ENCODE data around the gene LSAMP. TPM values are rescaled to one million over a fixed set of nuclear protein-coding genes. Genes with fewer than 3 reads are reported as not detected.

LSAMP gene
- total and polyA plus RNA-seq, 2 donors: 0.71 to 1.5 TPM

DNA sequence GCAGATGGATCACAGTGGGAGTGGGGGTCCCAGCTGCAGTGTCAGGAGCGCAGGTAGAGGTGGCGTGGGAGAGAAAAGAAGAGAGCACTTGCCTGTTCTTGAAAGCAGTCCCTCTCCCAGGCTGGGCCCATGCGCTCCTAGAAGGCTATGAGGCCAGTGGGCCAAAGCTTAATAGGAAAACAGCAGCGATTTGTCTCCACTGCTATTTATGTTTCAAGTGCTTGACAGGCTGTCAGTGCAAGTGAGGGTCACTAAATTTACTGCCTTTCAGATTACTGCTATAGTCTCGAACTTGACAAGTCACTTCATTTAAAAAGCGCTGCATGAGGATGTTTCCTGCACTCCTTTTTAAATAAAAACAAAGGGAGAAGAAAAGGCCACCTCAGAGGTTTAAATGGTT lies 582.4 kb downstream of the LSAMP start:
- H3K27me3 ChIP-seq (ENCODE audit: control insufficient read depth in 2 of 2, insufficient read depth in 1 of 2, low read length in 1 of 2): no peaks in the 10 kb centered on the region
- DNase-seq (ENCODE audit: low read depth in 6 of 9, low spot score in 9 of 9): no peak
- H3K9me3 ChIP-seq (ENCODE audit: control insufficient read depth in 2 of 2, insufficient read depth in 1 of 2, low read length in 1 of 2): no peaks in the 10 kb centered on the region
- H3K36me3 ChIP-seq (ENCODE audit: control insufficient read depth in 2 of 2, insufficient read depth in 2 of 2, low read length in 1 of 2): no peaks in the 10 kb centered on the region
- H3K27ac ChIP-seq (ENCODE audit: low read depth in 1 of 2, low read length in 1 of 2): no peak overlapping the region
- WGBS: 59% methylated on average over 6 of the region's 6 CpGs
- H3K4me1 ChIP-seq (ENCODE audit: control insufficient read depth in 2 of 2, insufficient read depth in 2 of 2, low read length in 2 of 2): no peaks in the 10 kb centered on the region
- H3K4me3 ChIP-seq (ENCODE audit: low read length in 2 of 2): no peak overlapping the region

DNA sequence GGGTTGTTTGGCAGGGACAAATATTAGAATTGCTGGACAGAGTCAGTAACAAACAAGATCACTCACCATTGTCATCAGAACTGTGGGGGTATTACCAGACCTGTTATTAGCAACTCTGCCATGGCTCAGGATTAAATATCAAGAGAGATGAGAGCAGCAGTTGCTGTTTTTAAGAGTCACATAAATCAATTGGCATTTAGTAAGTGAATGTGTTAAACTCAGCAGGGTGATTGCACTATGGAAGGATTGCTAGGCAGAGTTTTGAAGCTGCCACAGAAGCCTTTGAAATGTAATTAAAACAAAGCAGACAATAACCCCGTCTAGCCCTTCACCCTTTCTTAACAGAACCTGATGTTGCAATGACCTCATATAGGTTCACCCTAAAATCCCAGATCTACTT lies 583.2 kb downstream of the LSAMP start:
- Histone ChIP-seq H3K27ac (ENCODE audit: low read depth in 1 of 2, low read length in 1 of 2) (no peak overlapping the region), H3K4me3 (ENCODE audit: low read length in 2 of 2) (no peak overlapping the region), H3K4me1 (ENCODE audit: control insufficient read depth in 2 of 2, insufficient read depth in 2 of 2, low read length in 2 of 2) (no peaks in the 10 kb centered on the region), H3K36me3 (ENCODE audit: control insufficient read depth in 2 of 2, insufficient read depth in 2 of 2, low read length in 1 of 2) (no peaks in the 10 kb centered on the region), H3K9me3 (ENCODE audit: control insufficient read depth in 2 of 2, insufficient read depth in 1 of 2, low read length in 1 of 2) (no peaks in the 10 kb centered on the region), H3K27me3 (ENCODE audit: control insufficient read depth in 2 of 2, insufficient read depth in 1 of 2, low read length in 1 of 2) (no peaks in the 10 kb centered on the region)
- DNase-seq (ENCODE audit: low read depth in 6 of 9, low spot score in 9 of 9): no peak
- WGBS: 60% methylated on average over 1 of the region's 1 CpG

DNA sequence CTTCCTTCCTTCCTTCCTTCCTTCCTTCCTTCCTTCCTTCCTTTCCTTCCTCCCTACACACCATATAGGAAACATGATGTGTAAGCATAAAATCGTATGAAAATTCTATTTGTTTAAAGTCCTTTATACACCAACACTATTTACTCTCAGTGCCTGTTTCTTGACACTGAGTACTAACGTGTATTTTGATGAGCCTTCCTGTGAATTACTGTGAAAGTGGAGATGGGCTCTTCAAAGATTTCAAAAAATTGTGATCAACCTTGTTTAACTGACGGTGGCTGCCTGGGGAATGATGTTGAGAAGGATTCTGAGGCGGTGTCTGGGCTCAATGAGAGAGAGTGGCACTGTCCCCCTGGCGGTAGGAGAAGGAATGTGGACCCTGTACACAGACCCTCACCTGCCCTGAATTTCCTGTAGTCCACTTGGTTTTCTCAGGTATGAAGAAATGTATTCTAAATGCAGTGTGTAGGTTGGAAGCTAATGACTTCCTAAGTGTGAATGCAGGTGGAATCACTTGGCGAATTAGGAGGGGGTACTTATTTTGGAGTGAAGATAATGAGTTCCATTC lies 584.0 kb downstream of the LSAMP start:
- H3K27me3 ChIP-seq (ENCODE audit: control insufficient read depth in 2 of 2, insufficient read depth in 1 of 2, low read length in 1 of 2): no peaks in the 10 kb centered on the region
- no peak for DNase-seq (ENCODE audit: low read depth in 6 of 9, low spot score in 9 of 9)
- H3K4me1 ChIP-seq (ENCODE audit: control insufficient read depth in 2 of 2, insufficient read depth in 2 of 2, low read length in 2 of 2): no peaks in the 10 kb centered on the region
- 81% methylated on average over 6 of the region's 6 CpGs for WGBS
- H3K27ac ChIP-seq (ENCODE audit: low read depth in 1 of 2, low read length in 1 of 2): no peak overlapping the region
- no peak overlapping the region for H3K4me3 ChIP-seq (ENCODE audit: low read length in 2 of 2)
- no peaks in the 10 kb centered on the region for H3K9me3 ChIP-seq (ENCODE audit: control insufficient read depth in 2 of 2, insufficient read depth in 1 of 2, low read length in 1 of 2)
- no peaks in the 10 kb centered on the region for H3K36me3 ChIP-seq (ENCODE audit: control insufficient read depth in 2 of 2, insufficient read depth in 2 of 2, low read length in 1 of 2)

DNA sequence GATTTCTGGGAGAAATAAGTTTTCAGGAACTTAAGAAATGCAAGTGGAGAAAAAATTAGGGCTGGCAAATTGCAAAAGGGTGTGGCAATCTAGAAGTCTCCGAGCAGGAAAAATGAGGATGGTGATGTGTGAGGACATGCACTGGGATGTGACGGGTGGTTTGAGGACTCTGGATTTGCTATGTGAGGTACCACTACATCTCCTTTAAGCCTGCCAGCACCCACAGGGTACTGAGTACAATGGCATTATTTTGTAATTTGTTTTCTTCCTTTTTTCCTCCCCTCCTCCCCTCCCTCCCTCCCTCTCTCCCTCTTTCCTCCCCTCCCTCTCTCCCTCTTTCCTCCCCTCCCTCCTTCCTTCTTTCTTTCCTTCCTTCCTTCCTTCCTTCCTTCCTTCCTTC lies 584.5 kb downstream of the LSAMP start:
- Histone ChIP-seq H3K9me3 (ENCODE audit: control insufficient read depth in 2 of 2, insufficient read depth in 1 of 2, low read length in 1 of 2) (no peaks in the 10 kb centered on the region), H3K36me3 (ENCODE audit: control insufficient read depth in 2 of 2, insufficient read depth in 2 of 2, low read length in 1 of 2) (no peaks in the 10 kb centered on the region), H3K27ac (ENCODE audit: low read depth in 1 of 2, low read length in 1 of 2) (no peak overlapping the region), H3K4me3 (ENCODE audit: low read length in 2 of 2) (no peak overlapping the region), H3K4me1 (ENCODE audit: control insufficient read depth in 2 of 2, insufficient read depth in 2 of 2, low read length in 2 of 2) (no peaks in the 10 kb centered on the region), H3K27me3 (ENCODE audit: control insufficient read depth in 2 of 2, insufficient read depth in 1 of 2, low read length in 1 of 2) (no peaks in the 10 kb centered on the region)
- 93% methylated on average over 2 of the region's 2 CpGs for WGBS
- no peak for DNase-seq (ENCODE audit: low read depth in 6 of 9, low spot score in 9 of 9)

DNA sequence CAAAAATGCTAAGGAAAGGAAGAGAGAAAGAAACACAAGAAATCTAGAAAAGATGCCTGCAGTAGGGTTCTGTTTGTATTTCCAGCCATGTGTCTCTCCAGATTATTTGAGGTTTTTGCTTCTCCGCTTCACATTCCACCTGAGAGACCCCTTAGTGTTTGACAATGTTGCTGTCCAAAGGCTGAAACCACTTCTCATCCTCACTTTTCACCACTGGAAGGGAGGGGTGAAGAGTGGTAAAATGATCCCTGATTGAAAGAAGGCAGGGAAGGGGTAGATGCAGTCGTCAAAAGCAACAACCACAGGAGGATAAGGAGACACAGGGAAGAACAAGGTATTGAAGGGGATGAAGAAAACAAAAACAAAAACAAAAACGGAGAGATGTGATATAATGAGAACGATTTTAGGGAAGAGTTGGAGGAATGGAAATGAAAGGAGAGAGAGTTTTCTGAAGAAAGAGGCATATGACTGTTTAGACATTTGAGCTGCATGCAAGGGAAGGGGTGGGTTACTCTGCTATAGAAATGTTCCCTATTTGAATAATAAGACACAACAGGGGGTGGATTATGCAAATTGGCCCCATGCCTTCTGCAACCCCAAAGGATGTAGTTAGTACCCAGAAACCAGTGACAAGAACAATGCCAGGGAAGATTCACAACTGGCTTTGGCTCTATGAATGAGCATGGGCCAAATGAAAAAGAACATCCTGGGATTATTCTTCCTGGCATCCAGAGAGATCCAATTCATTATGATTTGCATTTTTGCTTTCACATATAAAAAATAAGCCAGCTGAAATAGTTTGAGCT lies 586.1 kb downstream of the LSAMP start:
- 10% methylated on average over 4 of the region's 4 CpGs for WGBS
- Histone ChIP-seq H3K27me3 (ENCODE audit: control insufficient read depth in 2 of 2, insufficient read depth in 1 of 2, low read length in 1 of 2) (no peaks in the 10 kb centered on the region), H3K4me3 (ENCODE audit: low read length in 2 of 2) (no peak overlapping the region), H3K4me1 (ENCODE audit: control insufficient read depth in 2 of 2, insufficient read depth in 2 of 2, low read length in 2 of 2) (no peaks in the 10 kb centered on the region), H3K27ac (ENCODE audit: low read depth in 1 of 2, low read length in 1 of 2) (no peak overlapping the region), H3K36me3 (ENCODE audit: control insufficient read depth in 2 of 2, insufficient read depth in 2 of 2, low read length in 1 of 2) (no peaks in the 10 kb centered on the region), H3K9me3 (ENCODE audit: control insufficient read depth in 2 of 2, insufficient read depth in 1 of 2, low read length in 1 of 2) (no peaks in the 10 kb centered on the region)
- DNase-seq (ENCODE audit: low read depth in 6 of 9, low spot score in 9 of 9): no peak

DNA sequence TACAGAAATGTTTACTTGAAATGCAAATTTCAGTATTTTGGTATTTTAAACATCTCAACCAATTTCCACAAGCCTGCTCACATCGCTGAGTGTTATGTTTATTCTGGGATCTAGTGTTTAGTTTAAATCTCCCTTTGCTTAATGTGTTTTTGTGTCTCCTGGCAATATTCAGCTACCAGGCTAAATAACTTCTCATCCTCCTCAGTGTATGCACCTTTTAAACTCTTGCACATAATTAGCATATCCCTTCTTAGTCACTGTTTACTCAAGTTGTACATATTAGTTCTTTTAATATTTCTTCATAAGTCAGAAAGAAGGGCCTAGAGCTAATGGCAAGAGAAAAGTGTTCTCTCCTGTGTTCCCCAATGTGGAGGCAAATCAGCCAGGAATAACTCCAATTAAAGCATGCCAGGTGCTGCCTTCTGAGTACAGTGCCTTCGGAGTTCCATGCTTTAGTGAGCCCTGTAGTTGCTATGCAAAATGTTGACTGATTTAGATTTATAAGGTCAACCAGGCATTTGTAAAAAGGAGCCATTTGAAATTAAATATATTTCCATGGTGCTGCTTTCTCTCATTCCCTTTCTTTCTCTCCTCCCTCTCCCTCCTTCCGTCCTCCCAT lies 587.7 kb downstream of the LSAMP start:
- WGBS: 80% methylated on average over 3 of the region's 3 CpGs
- DNase-seq (ENCODE audit: low read depth in 6 of 9, low spot score in 9 of 9): no peak
- Histone ChIP-seq H3K27me3 (ENCODE audit: control insufficient read depth in 2 of 2, insufficient read depth in 1 of 2, low read length in 1 of 2) (no peaks in the 10 kb centered on the region), H3K4me3 (ENCODE audit: low read length in 2 of 2) (no peak overlapping the region), H3K36me3 (ENCODE audit: control insufficient read depth in 2 of 2, insufficient read depth in 2 of 2, low read length in 1 of 2) (no peaks in the 10 kb centered on the region), H3K9me3 (ENCODE audit: control insufficient read depth in 2 of 2, insufficient read depth in 1 of 2, low read length in 1 of 2) (no peaks in the 10 kb centered on the region), H3K27ac (ENCODE audit: low read depth in 1 of 2, low read length in 1 of 2) (no peak overlapping the region), H3K4me1 (ENCODE audit: control insufficient read depth in 2 of 2, insufficient read depth in 2 of 2, low read length in 2 of 2) (no peaks in the 10 kb centered on the region)

DNA sequence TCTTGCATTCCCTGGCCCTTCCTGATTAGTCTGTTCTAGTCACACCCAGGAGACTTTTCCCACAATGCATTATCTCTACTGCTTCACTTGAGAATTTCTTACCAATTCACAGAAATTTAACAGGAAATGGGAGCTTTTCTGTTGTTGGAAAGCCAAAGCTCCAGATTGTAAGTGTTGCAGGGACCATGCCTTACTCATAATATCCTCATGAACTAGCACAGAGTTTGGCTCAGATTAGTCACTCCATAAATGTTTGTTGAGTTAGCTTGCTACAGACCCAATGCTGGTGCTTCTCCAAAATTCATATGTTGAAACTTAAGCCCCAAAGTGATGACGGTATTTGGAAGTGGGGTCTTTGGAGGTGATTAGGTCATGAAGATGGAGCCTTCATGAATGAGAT lies 589.4 kb downstream of the LSAMP start:
- WGBS: 97% methylated on average over 1 of the region's 1 CpG
- Histone ChIP-seq H3K9me3 (ENCODE audit: control insufficient read depth in 2 of 2, insufficient read depth in 1 of 2, low read length in 1 of 2) (no peaks in the 10 kb centered on the region), H3K4me1 (ENCODE audit: control insufficient read depth in 2 of 2, insufficient read depth in 2 of 2, low read length in 2 of 2) (no peaks in the 10 kb centered on the region), H3K27me3 (ENCODE audit: control insufficient read depth in 2 of 2, insufficient read depth in 1 of 2, low read length in 1 of 2) (no peaks in the 10 kb centered on the region), H3K36me3 (ENCODE audit: control insufficient read depth in 2 of 2, insufficient read depth in 2 of 2, low read length in 1 of 2) (no peaks in the 10 kb centered on the region), H3K27ac (ENCODE audit: low read depth in 1 of 2, low read length in 1 of 2) (no peak overlapping the region), H3K4me3 (ENCODE audit: low read length in 2 of 2) (no peak overlapping the region)
- no peak for DNase-seq (ENCODE audit: low read depth in 6 of 9, low spot score in 9 of 9)

DNA sequence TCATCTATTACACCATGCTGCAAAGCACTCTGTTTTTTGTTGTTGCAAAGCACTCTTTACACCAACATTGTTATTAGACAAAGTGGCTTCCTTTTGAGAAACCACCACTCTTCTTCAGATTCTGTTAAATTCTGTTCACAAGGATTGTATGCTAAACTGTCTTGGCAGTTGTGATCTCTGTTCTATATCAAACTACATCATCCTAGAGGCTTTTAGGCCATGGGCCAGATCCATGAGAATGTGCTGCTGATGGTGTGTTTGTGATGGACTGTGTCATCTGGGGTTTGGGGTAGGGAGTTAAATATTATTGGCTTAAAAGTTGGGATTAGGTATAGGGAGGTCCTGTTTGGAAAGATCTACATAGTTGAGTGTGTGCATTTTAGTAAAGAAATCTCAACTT lies 592.2 kb downstream of the LSAMP start:
- Histone ChIP-seq H3K27ac (ENCODE audit: low read depth in 1 of 2, low read length in 1 of 2) (no peak overlapping the region), H3K36me3 (ENCODE audit: control insufficient read depth in 2 of 2, insufficient read depth in 2 of 2, low read length in 1 of 2) (no peaks in the 10 kb centered on the region), H3K4me1 (ENCODE audit: control insufficient read depth in 2 of 2, insufficient read depth in 2 of 2, low read length in 2 of 2) (no peaks in the 10 kb centered on the region), H3K4me3 (ENCODE audit: low read length in 2 of 2) (no peak overlapping the region), H3K9me3 (ENCODE audit: control insufficient read depth in 2 of 2, insufficient read depth in 1 of 2, low read length in 1 of 2) (no peaks in the 10 kb centered on the region), H3K27me3 (ENCODE audit: control insufficient read depth in 2 of 2, insufficient read depth in 1 of 2, low read length in 1 of 2) (no peaks in the 10 kb centered on the region)
- DNase-seq (ENCODE audit: low read depth in 6 of 9, low spot score in 9 of 9): no peak

DNA sequence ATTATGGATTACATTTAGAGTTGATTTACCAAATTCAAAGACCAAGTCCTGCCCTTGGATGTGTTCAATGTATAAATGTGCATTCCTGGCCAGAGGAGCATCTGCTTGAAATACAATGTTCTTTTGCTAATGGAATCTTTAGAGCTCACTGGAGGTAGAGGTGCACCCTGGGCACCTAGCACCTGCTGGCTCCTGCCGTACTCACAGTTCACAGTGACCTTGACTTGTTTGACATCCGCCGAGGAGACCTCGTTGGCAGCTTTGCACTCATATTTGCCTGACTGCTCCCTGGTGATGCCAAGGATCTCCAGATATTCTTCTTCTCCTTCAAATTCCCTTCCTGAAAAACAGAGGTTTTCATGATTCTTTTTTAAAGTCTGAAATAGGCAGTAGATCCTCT lies 593.0 kb downstream of the LSAMP start:
- WGBS: 92% methylated on average over 4 of the region's 4 CpGs
- Histone ChIP-seq H3K36me3 (ENCODE audit: control insufficient read depth in 2 of 2, insufficient read depth in 2 of 2, low read length in 1 of 2) (no peaks in the 10 kb centered on the region), H3K27me3 (ENCODE audit: control insufficient read depth in 2 of 2, insufficient read depth in 1 of 2, low read length in 1 of 2) (no peaks in the 10 kb centered on the region), H3K9me3 (ENCODE audit: control insufficient read depth in 2 of 2, insufficient read depth in 1 of 2, low read length in 1 of 2) (no peaks in the 10 kb centered on the region), H3K4me3 (ENCODE audit: low read length in 2 of 2) (no peak overlapping the region), H3K27ac (ENCODE audit: low read depth in 1 of 2, low read length in 1 of 2) (no peak overlapping the region), H3K4me1 (ENCODE audit: control insufficient read depth in 2 of 2, insufficient read depth in 2 of 2, low read length in 2 of 2) (no peaks in the 10 kb centered on the region)
- DNase-seq (ENCODE audit: low read depth in 6 of 9, low spot score in 9 of 9): no peak
